Measurements from ENCODE around the gene EPHA4.

EPHA4 gene

DNA sequence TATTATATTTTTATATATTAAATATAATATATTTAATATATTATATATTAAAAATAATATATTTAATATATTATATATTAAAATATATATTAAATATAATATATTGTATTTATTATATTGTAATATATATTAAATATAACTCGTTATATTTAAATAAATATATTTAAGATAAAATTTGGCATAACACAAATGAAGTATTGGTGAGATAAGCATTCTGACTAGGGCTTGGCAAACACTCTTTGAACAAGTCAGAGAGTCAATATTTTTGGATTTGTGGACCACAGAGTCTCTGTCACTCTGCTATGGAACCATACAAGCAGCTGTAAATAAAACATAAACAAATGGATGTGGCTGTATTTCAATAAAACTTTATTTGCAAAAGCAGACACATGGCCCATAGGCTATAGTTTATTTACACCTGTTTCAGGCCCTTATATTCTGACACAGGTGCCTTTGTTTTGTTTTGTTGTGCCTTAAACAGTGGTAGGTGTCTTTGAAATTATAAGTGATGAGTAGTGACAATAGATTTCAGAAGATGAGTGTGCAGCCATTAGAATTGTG lies 190.1 kb downstream of the EPHA4 start:
- no peak for DNase-seq

DNA sequence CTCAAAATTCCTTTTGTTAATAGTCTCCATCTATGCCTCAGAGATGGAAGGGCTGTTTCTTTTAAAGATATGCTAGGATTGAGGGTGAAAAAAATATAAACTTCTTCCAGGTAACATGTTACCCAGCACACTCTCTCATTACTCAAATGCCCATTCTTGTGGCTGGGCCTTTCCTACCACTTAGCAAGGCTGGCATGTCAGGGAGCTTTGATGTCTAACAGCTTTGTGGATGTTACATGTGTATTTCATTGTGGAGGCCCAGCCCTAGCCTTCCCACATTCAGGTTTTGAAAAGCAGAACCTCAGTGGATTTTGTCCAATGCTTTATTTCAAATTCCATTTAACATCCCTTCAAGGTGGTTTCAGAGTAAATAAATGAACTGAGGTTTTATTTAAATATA lies 191.4 kb downstream of the EPHA4 start:
- DNase-seq: no peak

DNA sequence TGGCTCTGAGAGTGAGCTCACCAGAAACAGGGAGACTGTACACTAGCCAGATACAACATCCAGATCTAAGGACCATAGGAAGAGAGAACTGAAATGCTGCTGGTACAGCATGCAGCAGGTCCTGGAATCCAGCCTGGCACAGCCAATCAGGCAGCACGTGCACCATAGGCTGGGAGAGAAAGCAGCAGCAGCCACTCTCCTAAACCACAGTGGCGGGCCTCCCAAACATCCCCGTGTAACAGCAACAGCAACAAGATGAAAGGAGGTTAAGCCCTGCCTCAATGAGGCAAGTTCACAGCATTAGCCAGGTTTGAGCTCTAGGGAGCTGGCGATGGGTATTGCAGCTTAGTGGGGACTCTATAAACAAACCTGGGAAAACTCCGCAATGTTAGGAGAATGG lies 192.0 kb downstream of the EPHA4 start:
- no peak for DNase-seq

DNA sequence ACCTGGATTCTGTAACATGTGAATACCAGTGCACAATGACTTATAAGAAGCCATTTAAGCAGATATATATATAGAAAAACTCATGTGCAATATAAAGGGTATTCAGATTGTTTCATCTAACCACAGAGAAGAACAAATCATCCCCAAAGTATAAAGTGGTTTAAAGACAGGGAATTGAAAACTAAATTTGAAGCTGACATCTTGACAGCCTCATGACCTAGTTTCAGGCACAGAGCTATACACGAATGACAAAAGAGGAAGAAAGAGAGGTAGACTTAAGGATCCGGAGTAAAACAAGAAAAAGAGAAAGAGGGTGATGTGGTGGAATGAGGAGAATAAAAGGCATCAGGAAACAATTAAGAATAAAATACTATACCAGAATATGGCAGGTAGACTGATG lies 194.5 kb downstream of the EPHA4 start:
- DNase-seq: no peak

DNA sequence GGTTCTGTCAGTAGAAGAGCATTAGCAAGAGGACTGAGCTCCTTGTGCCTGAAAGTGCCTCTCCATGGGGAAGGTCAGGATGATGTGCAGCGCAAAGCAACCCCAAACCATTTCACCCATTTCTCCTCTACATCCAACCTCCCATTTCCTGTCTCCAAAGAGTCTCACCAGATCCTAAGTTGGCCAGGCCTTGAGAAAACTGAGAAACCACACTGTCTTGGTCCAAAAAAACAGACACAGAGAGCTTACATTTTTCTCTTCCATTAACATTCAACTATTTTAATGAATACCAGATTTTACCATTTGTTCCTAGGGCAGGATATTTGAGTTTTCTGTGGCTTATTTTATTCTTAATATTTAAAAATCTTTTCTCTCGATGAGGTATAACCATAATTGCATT lies 195.0 kb downstream of the EPHA4 start:
- DNase-seq: no peak

DNA sequence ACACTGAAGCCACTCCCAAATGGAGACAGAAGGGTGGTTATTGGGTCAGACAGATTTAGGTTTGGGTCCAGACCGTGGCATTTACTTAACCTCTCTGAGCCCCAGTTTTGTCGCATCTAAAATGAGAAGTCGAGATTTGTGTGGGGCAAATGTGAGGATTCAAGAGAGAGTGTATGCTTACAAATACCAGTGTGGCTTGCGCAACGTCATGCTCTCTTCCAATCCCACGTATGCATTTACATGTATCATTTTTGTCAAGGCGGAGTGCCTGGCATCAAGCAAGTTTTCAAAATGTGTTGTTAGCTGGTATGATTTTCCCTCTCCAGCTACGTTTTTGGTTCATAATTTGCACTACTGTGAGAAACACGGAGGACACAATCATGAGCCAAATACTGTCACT lies 197.9 kb downstream of the EPHA4 start:
- DNase-seq: no peak

DNA sequence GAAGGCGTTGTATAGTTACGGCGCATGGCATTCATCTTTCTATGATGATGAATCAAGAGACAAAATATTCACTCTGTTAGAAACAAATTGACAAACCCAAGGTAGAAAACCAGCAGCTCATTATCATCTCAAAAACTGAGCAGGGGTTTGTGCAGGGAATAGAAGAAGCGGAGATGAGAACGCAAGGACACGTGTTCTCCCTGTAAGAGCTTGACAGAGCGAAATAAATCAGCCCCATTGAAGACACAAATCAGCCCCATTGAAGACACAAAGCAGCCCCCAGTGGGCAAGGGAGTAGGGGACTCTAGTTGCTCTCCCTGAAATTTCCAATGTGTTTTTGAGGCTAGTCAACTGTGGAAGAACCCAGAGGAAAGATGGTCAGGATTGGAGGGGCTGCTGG lies 199.2 kb downstream of the EPHA4 start:
- no peak for DNase-seq

DNA sequence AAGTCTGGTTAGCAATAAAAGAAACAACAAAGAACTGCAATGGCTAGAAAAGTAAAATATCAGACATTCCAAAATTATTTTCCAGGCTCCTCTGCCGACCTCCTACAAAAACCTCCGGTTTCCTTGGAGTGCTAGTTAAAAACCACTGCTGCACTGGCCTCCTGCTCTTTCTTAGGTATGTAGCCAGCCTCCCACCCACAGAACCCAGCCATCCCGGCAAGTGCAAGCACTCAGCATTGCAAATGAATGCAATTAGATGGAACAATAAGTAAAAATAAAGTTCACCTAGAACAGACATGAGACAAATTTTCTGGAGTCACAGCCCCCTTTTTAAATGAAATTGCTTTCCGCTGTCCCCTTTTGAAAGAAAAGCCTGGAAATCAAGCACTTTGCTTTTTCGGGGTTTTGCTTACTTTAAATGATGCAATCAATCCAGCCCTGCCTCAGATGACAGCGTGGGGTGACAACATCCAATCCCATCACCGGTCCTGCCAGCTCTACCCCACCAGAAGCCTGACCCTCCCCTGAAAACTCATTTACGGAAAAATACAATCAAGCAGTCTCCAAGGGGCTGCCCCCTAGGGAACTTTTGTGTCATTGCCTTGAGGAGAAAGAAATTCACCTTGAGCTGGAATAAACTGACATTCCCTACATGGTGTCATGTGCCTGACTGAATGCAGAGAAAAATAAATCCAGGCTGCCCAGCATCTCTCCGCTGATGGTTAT lies 199.8 kb downstream of the EPHA4 start:
- no peak for DNase-seq

DNA sequence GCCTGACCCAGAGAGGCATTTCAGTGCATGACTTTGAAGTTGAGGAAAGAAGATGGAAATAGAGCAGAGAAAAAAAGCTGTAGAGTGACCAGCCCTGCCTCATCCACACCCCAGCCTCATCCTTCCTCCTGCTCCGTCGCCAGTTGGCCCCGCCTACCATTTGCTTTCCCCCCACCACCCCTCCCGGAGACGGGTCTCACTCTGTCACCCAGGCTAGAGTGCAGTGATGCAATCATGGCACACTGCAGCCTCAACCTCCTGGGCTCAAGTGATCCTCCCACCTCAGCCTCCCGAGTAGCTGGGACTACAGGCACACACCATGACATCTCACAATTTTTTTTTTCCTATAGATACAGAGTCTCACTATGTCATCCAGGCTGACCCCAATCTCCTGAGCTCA lies 200.8 kb downstream of the EPHA4 start:
- no peak for DNase-seq

DNA sequence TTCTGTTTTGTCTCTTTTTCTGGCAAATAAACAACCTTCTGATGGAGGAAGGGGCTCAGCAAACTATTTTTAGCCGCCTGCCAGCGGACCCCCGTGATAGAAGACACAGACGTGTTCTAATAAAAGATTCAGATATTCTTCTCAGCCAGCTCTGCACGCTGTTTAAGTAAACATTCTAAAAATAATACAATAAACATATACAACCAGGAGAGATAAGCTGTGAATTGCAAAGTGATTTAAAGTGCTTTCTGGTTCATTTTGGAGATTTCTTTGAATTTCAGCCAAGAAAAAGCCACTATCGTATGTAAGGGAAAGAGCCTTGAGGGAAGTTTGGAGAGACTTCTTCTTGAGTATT lies 201.3 kb downstream of the EPHA4 start:
- no peak for DNase-seq

DNA sequence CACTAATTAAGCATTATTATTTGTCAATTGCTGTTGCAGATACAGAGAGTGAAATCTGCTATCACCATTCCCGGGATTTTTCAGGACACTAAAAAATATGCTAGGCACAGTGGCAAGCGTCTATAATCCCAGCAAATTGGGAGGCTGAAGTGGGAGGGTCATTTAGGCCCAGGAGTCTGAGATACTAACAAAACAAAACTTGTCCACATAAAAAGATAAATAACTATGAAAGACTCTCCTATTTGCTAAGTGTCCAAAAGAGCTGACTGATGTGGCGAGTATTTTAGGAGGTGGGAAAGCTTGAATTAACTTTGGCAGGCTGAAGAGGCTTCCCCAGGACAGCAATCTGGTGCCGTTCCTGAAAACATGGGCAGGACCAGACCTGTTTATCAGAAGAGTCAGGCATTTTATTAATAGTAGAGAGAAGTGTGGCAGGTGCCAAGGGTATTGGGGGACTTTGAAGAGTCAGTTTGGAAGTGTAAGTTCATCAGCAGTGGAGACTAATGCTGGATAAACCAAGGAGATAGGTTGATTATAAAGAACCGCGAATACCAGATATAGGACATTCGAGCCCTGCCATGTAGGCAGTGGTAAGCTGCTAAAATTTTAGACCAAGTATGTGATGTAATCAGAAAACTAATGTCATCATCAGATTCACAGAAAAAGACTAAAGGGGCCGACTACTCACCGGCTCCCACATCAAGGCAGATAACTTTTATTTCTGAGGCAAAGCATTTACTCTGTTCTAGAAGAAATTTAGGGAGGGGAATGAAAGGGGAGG lies 201.8 kb downstream of the EPHA4 start:
- DNase-seq: no peak
